IMR-90 (cell line): ENCODE measurements around the gene NEK11. TPM values are rescaled to one million over a fixed set of nuclear protein-coding genes. Genes with fewer than 3 reads are reported as not detected.

ENCODE experiments used
- ATAC-seq: fragments of 200-7000 bp; cut with Tn5 transposase; 2 replicates; pipeline ENCODE4 v1.9.1; 2020; ENCODE audit warnings: low read depth, mild to moderate bottlenecking, moderate library complexity
- BruUV-seq: library from RNA; stranded (reverse); fragments of 400-500 nt; replicated peaks from 2 replicates; lab custom pipeline; 2021; lab: Mats Ljungman, UMichigan
- CTCF ChIA-PET: fragments of 300-600 bp; formaldehyde crosslinking; extraction: SDS; loops from one replicate; lab custom pipeline; 2021; ENCODE audit warnings: antibody characterized with exemption; lab: Yijun Ruan, JAX
- POLR2A ChIA-PET: fragments of 300-600 bp; sonication (Branson Sonifier 250); formaldehyde crosslinking; loops from one replicate; lab custom pipeline; 2022; ENCODE audit warnings: antibody characterized with exemption; ENCODE audit not compliant: unreplicated experiment; lab: Charles Lee
- DNase-seq: peaks from one replicate; pipeline ENCODE4 v3.0.0; 2013
- H2AFZ ChIP-seq: replicated peaks from 2 replicates; pipeline ENCODE3; 2013; ENCODE audit warnings: low read length, mild to moderate bottlenecking; ENCODE audit not compliant: poor library complexity
- H2AK5ac ChIP-seq: 2 replicates; pipeline ENCODE4 v1.6.1; 2013; ENCODE audit warnings: low read depth, low read length, inconsistent platforms
- H2AK9ac ChIP-seq: replicated peaks from 2 replicates; pipeline ENCODE3; 2013; ENCODE audit warnings: mild to moderate bottlenecking, low read depth, low read length, moderate library complexity; ENCODE audit not compliant: poor library complexity
- H2BK120ac ChIP-seq: 2 replicates; pipeline ENCODE4 v1.6.1; 2013; ENCODE audit warnings: low read depth, low read length, inconsistent platforms
- H2BK15ac ChIP-seq: 3 replicates; pipeline ENCODE4 v1.6.1; 2013; ENCODE audit warnings: low read depth, low read length, inconsistent platforms
- H2BK20ac ChIP-seq: 2 replicates; pipeline ENCODE4 v1.6.1; 2013; ENCODE audit warnings: low read depth, mild to moderate bottlenecking, inconsistent platforms, low read length, moderate library complexity
- H2BK5ac ChIP-seq: 2 replicates; pipeline ENCODE4 v1.6.1; 2013; ENCODE audit warnings: mild to moderate bottlenecking, low read depth, low read length, inconsistent platforms; ENCODE audit not compliant: poor library complexity, severe bottlenecking
- H3K14ac ChIP-seq: replicated peaks from 2 replicates; pipeline ENCODE4 v1.6.1; 2013; ENCODE audit warnings: low read depth, low read length, inconsistent platforms
- H3K18ac ChIP-seq: 2 replicates; pipeline ENCODE4 v1.6.1; 2013; ENCODE audit warnings: low read depth, low read length, control low read depth
- H3K23ac ChIP-seq: 2 replicates; pipeline ENCODE4 v1.6.1; 2013; ENCODE audit warnings: low read depth, low read length, inconsistent platforms
- H3K27ac ChIP-seq: 2 replicates; pipeline ENCODE4 v1.5.1; 2013; ENCODE audit warnings: mild to moderate bottlenecking, control low read depth, low read length; ENCODE audit not compliant: insufficient read depth
- H3K27me3 ChIP-seq: 2 replicates; pipeline ENCODE4 v1.6.1; 2013; ENCODE audit warnings: low read length; ENCODE audit not compliant: control insufficient read depth, insufficient read depth
- H3K36me3 ChIP-seq: 2 replicates; pipeline ENCODE4 v1.6.1; 2013; ENCODE audit warnings: low read length, mixed read lengths; ENCODE audit not compliant: control insufficient read depth, insufficient read depth
- H3K4ac ChIP-seq: 2 replicates; pipeline ENCODE4 v1.6.1; 2013; ENCODE audit warnings: low read depth, low read length, inconsistent platforms
- H3K4me1 ChIP-seq: 2 replicates; pipeline ENCODE4 v1.6.1; 2013; ENCODE audit warnings: low read length, mixed read lengths; ENCODE audit not compliant: control insufficient read depth, insufficient read depth
- H3K4me2 ChIP-seq: 2 replicates; pipeline ENCODE4 v1.6.1; 2013; ENCODE audit warnings: low read depth, mild to moderate bottlenecking, control low read depth, low read length, moderate library complexity
- H3K4me3 ChIP-seq: 2 replicates; pipeline ENCODE4 v1.5.1; 2013; ENCODE audit warnings: low read depth, mild to moderate bottlenecking, control low read depth, low read length, moderate library complexity; ENCODE audit not compliant: insufficient read depth
- H3K56ac ChIP-seq: 2 replicates; pipeline ENCODE4 v1.6.1; 2013; ENCODE audit warnings: low read length, inconsistent platforms; ENCODE audit not compliant: insufficient read depth; ENCODE audit errors: extremely low read depth
- H3K79me1 ChIP-seq, 2 experiments: 2 replicates each; pipeline ENCODE4 v1.6.1; 2013; ENCODE audit warnings: low read length in 2 of 2, inconsistent platforms in 1 of 2, low read depth in 1 of 2
- H3K9ac ChIP-seq: 2 replicates; pipeline ENCODE4 v1.6.1; 2013; ENCODE audit warnings: low read depth, low read length, control low read depth
- H3K9me1 ChIP-seq: 2 replicates; pipeline ENCODE4 v1.6.1; 2013; ENCODE audit warnings: low read length, inconsistent platforms; ENCODE audit not compliant: insufficient read depth
- H3K9me3 ChIP-seq: 2 replicates; pipeline ENCODE4 v1.6.1; 2013; ENCODE audit warnings: low read length; ENCODE audit not compliant: control insufficient read depth, insufficient read depth
- H4K20me1 ChIP-seq: 2 replicates; pipeline ENCODE4 v1.6.1; 2013; ENCODE audit warnings: low read length, inconsistent platforms; ENCODE audit not compliant: insufficient read depth
- H4K5ac ChIP-seq: 2 replicates; pipeline ENCODE4 v1.6.1; 2013; ENCODE audit warnings: mild to moderate bottlenecking, low read depth, low read length, control low read depth
- H4K8ac ChIP-seq, 2 experiments: 2 replicates each; pipeline ENCODE4 v1.6.1; 2013; ENCODE audit warnings: low read depth in 2 of 2, low read length in 2 of 2, control low read depth in 1 of 2, inconsistent platforms in 1 of 2
- H4K91ac ChIP-seq: 2 replicates; pipeline ENCODE4 v1.6.1; 2013; ENCODE audit warnings: low read depth, low read length, inconsistent platforms; ENCODE audit not compliant: insufficient read depth
- CHD1 ChIP-seq: IDR thresholded peaks from 2 replicates; pipeline ENCODE4 v1.6.1; 2012; ENCODE audit warnings: low read depth, low read length, improper control_type of control experiment
- FOS ChIP-seq: fragments of 150-350 bp; IDR thresholded peaks from 2 replicates; pipeline ENCODE4 v1.6.1; 2016; ENCODE audit warnings: low read depth, low read length
- MAFK ChIP-seq: IDR thresholded peaks from 2 replicates; pipeline ENCODE4 v1.6.1; 2012; ENCODE audit warnings: low read depth, low read length, improper control_type of control experiment
- MXI1 ChIP-seq: IDR thresholded peaks from 2 replicates; pipeline ENCODE4 v1.6.1; 2012; ENCODE audit warnings: low read depth, mild to moderate bottlenecking, low read length, moderate library complexity, borderline replicate concordance
- NFE2L2 ChIP-seq: fragments of 150-350 bp; IDR thresholded peaks from 2 replicates; pipeline ENCODE4 v1.6.1; 2016; ENCODE audit warnings: low read depth, mild to moderate bottlenecking, low read length
- RAD21 ChIP-seq: IDR thresholded peaks from 2 replicates; pipeline ENCODE4 v1.6.1; 2012; ENCODE audit warnings: low read length, improper control_type of control experiment
- RCOR1 ChIP-seq: IDR thresholded peaks from 2 replicates; pipeline ENCODE4 v1.6.1; 2012; ENCODE audit warnings: mild to moderate bottlenecking, low read length, improper control_type of control experiment; ENCODE audit not compliant: insufficient replicate concordance
- RFX5 ChIP-seq: IDR thresholded peaks from 2 replicates; pipeline ENCODE4 v1.8.0; 2012; ENCODE audit warnings: low read depth, mild to moderate bottlenecking, low read length, moderate library complexity
- SMC3 ChIP-seq: fragments of 150-350 bp; IDR thresholded peaks from 2 replicates; pipeline ENCODE4 v1.6.1; 2016; ENCODE audit warnings: low read depth, mild to moderate bottlenecking, antibody characterized with exemption, low read length, moderate library complexity
- WGBS, 2 experiments: methylation state at CpG; one replicate each; pipeline versions ENCODE4 v1.1.5 to v1.1.7; 2013; ENCODE audit warnings: missing lambda C conversion rate in 2 of 2; ENCODE audit not compliant: insufficient read length in 1 of 2; ENCODE audit errors: extremely low coverage in 2 of 2; 5-methylcytosine and 5-hydroxymethylcytosine counted together
- dilution Hi-C: fragments of 300-500 bp; cut with HindIII; formaldehyde crosslinking; loops from one replicate; pipeline ENCODE4 v1.14.3; 2018; ENCODE audit warnings: low sequenced_read_pairs; ENCODE audit not compliant: unreplicated experiment
- in situ Hi-C: fragments of 300-500 bp; cut with MboI; formaldehyde crosslinking; loops from 3 replicates; pipeline ENCODE4 v1.14.3; 2019; ENCODE audit warnings: low sequenced_read_pairs, inconsistent platforms, mixed read lengths
- intact Hi-C: fragments of 100-400 bp; cut with micrococcal nuclease; formaldehyde crosslinking; loops from 2 replicates; pipeline ENCODE4 v1.10.0; 2022
- polyA plus RNA-seq, 3 experiments: library from polyadenylated mRNA; depleted of rRNA; stranded (reverse); fragments of >200 nt; gene quantifications; 2 replicates each; pipeline ENCODE4 v1.2.3, GENCODE V29; 2012; ENCODE audit warnings: low replicate concordance in 1 of 3
- total RNA-seq: library from RNA; depleted of rRNA; stranded (reverse); fragments of >200 nt; gene quantifications from 2 replicates; pipeline ENCODE4 v1.2.3, GENCODE V29; 2012

Gene NEK11
- total and polyA plus RNA-seq, 2 of the 4 experiments (the other 2 are of a cell fraction) = 1.1 to 1.6 TPM

- Histone ChIP-seq H3K36me3 (peaks cover 7% of the 10 kb centered on the region), H4K5ac (no peak overlapping the region), H2BK5ac (no peak overlapping the region), H2AK5ac (no peak overlapping the region), H2AFZ (no peak overlapping the region), H2BK15ac (no peak overlapping the region), H4K8ac (no peak overlapping the region), H3K4me2 (no peak overlapping the region), H3K27ac (no peak overlapping the region), H3K27me3 (no peaks in the 10 kb centered on the region), H4K91ac (no peak overlapping the region), H3K9ac (no peak overlapping the region), H2BK120ac (no peak overlapping the region), H3K9me1 (no peaks in the 10 kb centered on the region), H2AK9ac (no peak overlapping the region), H4K20me1 (no peaks in the 10 kb centered on the region), H3K23ac (no peak overlapping the region), H3K56ac (no peak overlapping the region), H3K9me3 (no peaks in the 10 kb centered on the region), H3K79me1 (peaks cover 0 to 4% of the 10 kb centered on the region in 2 experiments; a peak in 1 of 4 replicates), H3K4me3 (no peak overlapping the region), H2BK20ac (no peak overlapping the region), H3K18ac (no peak overlapping the region), H3K14ac (no peak overlapping the region), H3K4me1 (no peaks in the 10 kb centered on the region), H3K4ac (no peak overlapping the region)
- POLR2A ChIA-PET = no interaction called here
- CTCF ChIA-PET = no interaction called here
- WGBS, 2 experiments = 100% methylated on average over 1 of the region's 2 CpGs; no CpG with 5 or more reads in 1 of the 2 experiments
- intact Hi-C loops = no loop called here
- ATAC-seq (no peak), DNase-seq (no peak)
- BruUV-seq = no TSS peak
- in situ Hi-C loops = no loop called here
- dilution Hi-C loops = no loop called here
- TF ChIP-seq RAD21 = no peak
- no peak for TF ChIP-seq CHD1
- no peak for TF ChIP-seq MAFK
- TF ChIP-seq RFX5 = no peak
- no peak for TF ChIP-seq MXI1
- no peak for TF ChIP-seq SMC3
- no peak for TF ChIP-seq RCOR1
- no peak for TF ChIP-seq FOS
- no peak for TF ChIP-seq NFE2L2
These were observed 19.4 kb upstream of the NEK11 start for GRCh38 chr3:131007256-131007655.
